ENCODE data around the gene CCDC80. TPM values are rescaled to one million over a fixed set of nuclear protein-coding genes. Genes with fewer than 3 reads are reported as not detected.

The CCDC80 gene
- total RNA-seq, 1 experiment from 2014 or later, result 1.1 TPM

DNA sequence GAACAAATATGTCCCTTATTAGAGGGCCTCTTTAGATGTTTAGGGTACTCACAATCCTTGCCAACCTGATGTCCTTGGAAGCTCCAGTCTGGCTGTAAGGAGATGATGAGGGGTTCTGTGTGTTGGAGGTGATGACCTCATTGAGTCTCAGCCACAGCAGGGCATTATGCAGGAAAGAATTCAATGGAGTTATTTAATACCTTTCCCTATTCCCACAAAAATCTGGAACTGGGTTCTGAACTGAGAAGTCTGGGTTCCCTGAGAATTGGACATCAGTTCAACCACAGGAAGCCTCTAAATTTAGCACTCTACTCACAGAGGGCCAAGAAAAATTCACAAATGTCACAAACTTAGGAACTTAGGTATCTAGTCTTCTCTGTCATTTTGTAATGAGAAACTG is 42.2 kb downstream of the CCDC80 start:
- CTCF ChIA-PET, result no interaction called here

DNA sequence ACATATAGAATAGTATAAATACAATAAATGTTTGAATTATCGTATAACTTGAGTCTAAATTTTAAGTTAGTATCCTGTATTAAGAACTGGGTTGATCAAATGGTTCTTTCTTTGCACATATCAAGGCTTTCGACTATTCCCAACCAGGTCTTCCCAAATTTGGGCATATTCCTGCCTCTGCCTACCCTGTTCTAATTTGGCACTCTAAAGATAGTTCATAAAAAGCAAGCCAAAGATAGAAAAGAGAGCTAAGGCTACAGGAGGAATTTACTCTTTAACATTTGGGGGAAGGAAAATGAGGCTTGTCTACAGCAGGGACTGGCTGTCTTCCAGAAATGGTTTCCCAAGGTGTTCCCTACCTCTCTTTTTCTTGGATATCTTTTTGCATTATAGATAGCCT is 43.0 kb downstream of the CCDC80 start:
- CTCF ChIA-PET, result no interaction called here
- no peak for DNase-seq
- H3K36me3 Mint-ChIP-seq (ENCODE audit: insufficient read depth, unreplicated experiment), result no peaks in the 10 kb centered on the region
- no peaks in the 10 kb centered on the region for H3K4me1 Mint-ChIP-seq (ENCODE audit: low read depth, unreplicated experiment)
- no peak overlapping the region for H3K4me3 Mint-ChIP-seq (ENCODE audit: low read depth, unreplicated experiment)
- H3K27ac Mint-ChIP-seq (ENCODE audit: unreplicated experiment), result no peak overlapping the region
- intact Hi-C loops (cut with micrococcal nuclease; ENCODE audit: unreplicated experiment), result no loop called here
- H3K9me3 Mint-ChIP-seq (ENCODE audit: low read depth, unreplicated experiment), result no peaks in the 10 kb centered on the region
- no peaks in the 10 kb centered on the region for H3K27me3 Mint-ChIP-seq (ENCODE audit: unreplicated experiment)
- no TSS peak for BruUV-seq (replicated peaks)
- TF ChIP-seq, protein P1, sequence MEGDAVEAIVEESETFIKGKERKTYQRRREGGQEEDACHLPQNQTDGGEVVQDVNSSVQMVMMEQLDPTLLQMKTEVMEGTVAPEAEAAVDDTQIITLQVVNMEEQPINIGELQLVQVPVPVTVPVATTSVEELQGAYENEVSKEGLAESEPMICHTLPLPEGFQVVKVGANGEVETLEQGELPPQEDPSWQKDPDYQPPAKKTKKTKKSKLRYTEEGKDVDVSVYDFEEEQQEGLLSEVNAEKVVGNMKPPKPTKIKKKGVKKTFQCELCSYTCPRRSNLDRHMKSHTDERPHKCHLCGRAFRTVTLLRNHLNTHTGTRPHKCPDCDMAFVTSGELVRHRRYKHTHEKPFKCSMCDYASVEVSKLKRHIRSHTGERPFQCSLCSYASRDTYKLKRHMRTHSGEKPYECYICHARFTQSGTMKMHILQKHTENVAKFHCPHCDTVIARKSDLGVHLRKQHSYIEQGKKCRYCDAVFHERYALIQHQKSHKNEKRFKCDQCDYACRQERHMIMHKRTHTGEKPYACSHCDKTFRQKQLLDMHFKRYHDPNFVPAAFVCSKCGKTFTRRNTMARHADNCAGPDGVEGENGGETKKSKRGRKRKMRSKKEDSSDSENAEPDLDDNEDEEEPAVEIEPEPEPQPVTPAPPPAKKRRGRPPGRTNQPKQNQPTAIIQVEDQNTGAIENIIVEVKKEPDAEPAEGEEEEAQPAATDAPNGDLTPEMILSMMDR (IDR thresholded peaks at IDR 0.05; ENCODE audit: unreplicated experiment), result no peak

More for the DNA sequence above, 42.2 kb downstream of the CCDC80 start:
- TF ChIP-seq, protein P1 (IDR thresholded peaks at IDR 0.05; ENCODE audit: unreplicated experiment), result no peak
- no peak overlapping the region for H3K27ac Mint-ChIP-seq (ENCODE audit: unreplicated experiment)
- DNase-seq, result no peak
- H3K4me3 Mint-ChIP-seq (ENCODE audit: low read depth, unreplicated experiment), result no peak overlapping the region
- H3K36me3 Mint-ChIP-seq (ENCODE audit: insufficient read depth, unreplicated experiment), result no peaks in the 10 kb centered on the region
- no peaks in the 10 kb centered on the region for H3K9me3 Mint-ChIP-seq (ENCODE audit: low read depth, unreplicated experiment)
- H3K4me1 Mint-ChIP-seq (ENCODE audit: low read depth, unreplicated experiment), result no peaks in the 10 kb centered on the region
- intact Hi-C loops (cut with micrococcal nuclease; ENCODE audit: unreplicated experiment), result no loop called here
- no TSS peak for BruUV-seq (replicated peaks)
- H3K27me3 Mint-ChIP-seq (ENCODE audit: unreplicated experiment), result no peaks in the 10 kb centered on the region

DNA sequence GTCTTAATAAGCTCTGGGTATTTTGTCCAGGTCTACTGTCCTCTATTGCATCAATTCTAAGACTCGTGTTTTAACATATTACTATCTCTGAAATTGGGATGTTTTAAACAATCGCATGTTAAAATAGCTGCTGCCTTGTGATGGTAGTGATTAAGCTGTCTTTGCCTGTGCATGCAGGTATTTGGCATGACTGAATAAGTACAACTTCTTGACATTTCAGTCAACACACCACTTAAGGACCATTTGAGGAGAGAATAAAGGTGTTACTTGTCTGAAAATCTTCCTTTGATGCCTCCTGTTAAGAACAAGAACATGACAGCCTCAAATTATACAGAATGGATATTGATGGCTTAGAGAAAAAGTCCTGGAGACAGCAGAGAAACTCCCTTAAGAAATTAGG is 46.1 kb downstream of the CCDC80 start:
- TF ChIP-seq, protein P1 (IDR thresholded peaks at IDR 0.05; ENCODE audit: unreplicated experiment), result no peak
- no peak for DNase-seq
- Mint-ChIP-seq H3K4me1 (ENCODE audit: low read depth, unreplicated experiment) (no peaks in the 10 kb centered on the region), H3K9me3 (ENCODE audit: low read depth, unreplicated experiment) (no peaks in the 10 kb centered on the region), H3K4me3 (ENCODE audit: low read depth, unreplicated experiment) (no peak overlapping the region), H3K36me3 (ENCODE audit: insufficient read depth, unreplicated experiment) (no peaks in the 10 kb centered on the region), H3K27ac (ENCODE audit: unreplicated experiment) (no peak overlapping the region), H3K27me3 (ENCODE audit: unreplicated experiment) (no peaks in the 10 kb centered on the region)
- intact Hi-C loops (cut with micrococcal nuclease; ENCODE audit: unreplicated experiment), result no loop called here
- CTCF ChIA-PET, result no interaction called here
- no TSS peak for BruUV-seq (replicated peaks)

DNA sequence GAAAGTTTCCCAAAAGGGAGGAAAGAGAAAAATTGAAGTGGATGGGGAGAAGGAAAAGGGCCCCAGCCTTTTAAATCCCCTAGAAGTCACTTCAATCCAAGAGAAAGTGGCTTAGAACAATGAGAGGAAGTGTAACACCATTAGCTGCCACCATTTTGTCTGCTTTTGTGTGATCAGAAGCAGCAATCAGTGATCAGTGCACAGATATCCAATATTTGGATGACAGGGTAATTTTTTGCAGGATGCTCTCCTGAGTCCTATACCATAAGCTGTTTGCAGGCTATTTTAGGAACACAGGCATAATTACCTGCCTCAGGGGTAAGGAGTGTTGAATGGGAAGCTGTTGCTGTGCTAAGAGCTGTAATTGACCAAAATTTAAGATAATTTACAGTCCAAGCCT is 47.7 kb downstream of the CCDC80 start:
- Mint-ChIP-seq H3K36me3 (ENCODE audit: insufficient read depth, unreplicated experiment) (no peaks in the 10 kb centered on the region), H3K27me3 (ENCODE audit: unreplicated experiment) (no peaks in the 10 kb centered on the region), H3K4me3 (ENCODE audit: low read depth, unreplicated experiment) (no peak overlapping the region), H3K4me1 (ENCODE audit: low read depth, unreplicated experiment) (no peaks in the 10 kb centered on the region), H3K27ac (ENCODE audit: unreplicated experiment) (no peak overlapping the region), H3K9me3 (ENCODE audit: low read depth, unreplicated experiment) (no peaks in the 10 kb centered on the region)
- TF ChIP-seq, protein P1 (IDR thresholded peaks at IDR 0.05; ENCODE audit: unreplicated experiment), result no peak
- intact Hi-C loops (cut with micrococcal nuclease; ENCODE audit: unreplicated experiment), result no loop called here
- DNase-seq, result no peak
- CTCF ChIA-PET, result no interaction called here
- BruUV-seq (replicated peaks), result no TSS peak

All from Calu3 (cell line).